ENCODE data around the gene MAD2L1BP. TPM values are rescaled to one million over a fixed set of nuclear protein-coding genes. Genes with fewer than 3 reads are reported as not detected.

MAD2L1BP gene
- total and polyA plus RNA-seq, 2 of the 13 experiments (the other 11 are each of a cell fraction or from before 2014, with no cell fraction given): 54.2 to 55.5 TPM

- TF ChIP-seq HNF4G (IDR thresholded peaks at IDR 0.05; ENCODE audit: borderline replicate concordance, low read depth, low read length) (peak; percentile 63; the same call in 1 of the 2 replicates), HNF4G (CRISPR knock-in tag; IDR thresholded peaks at IDR 0.05; ENCODE audit: borderline replicate concordance, low read depth) (peak; percentile 63; the same call in 1 of the 2 replicates), ZGPAT (CRISPR knock-in tag; IDR thresholded peaks at IDR 0.05) (peak; percentile 68), FOXA1 (IDR thresholded peaks at IDR 0.05) (no peak), FOXA1 (CRISPR knock-in tag; IDR thresholded peaks at IDR 0.05) (peak; percentile 26; the same call in 1 of the 2 replicates), ZNF709 (CRISPR knock-in tag; IDR thresholded peaks at IDR 0.05) (no peak), ZFYVE20 (CRISPR knock-in tag; IDR thresholded peaks at IDR 0.05; ENCODE audit: borderline replicate concordance, low read depth) (no peak), ZNF431 (CRISPR knock-in tag; IDR thresholded peaks at IDR 0.05; ENCODE audit: borderline replicate concordance, low read depth) (peak; percentile 15; the same call in 1 of the 2 replicates), RAD21 (CRISPR knock-in tag; IDR thresholded peaks at IDR 0.05) (peak; percentile 97), ELF4 (CRISPR knock-in tag; IDR thresholded peaks at IDR 0.05; ENCODE audit: borderline replicate concordance) (no peak), TGIF2 (CRISPR knock-in tag; IDR thresholded peaks at IDR 0.05) (0 out of 2 replicates have a peak, but pooled peaks have one; percentile 24), HIC2 (CRISPR knock-in tag; IDR thresholded peaks at IDR 0.05; ENCODE audit: low read depth) (peak; percentile 88; the same call in 1 of the 2 replicates), ZNF235 (CRISPR knock-in tag; IDR thresholded peaks at IDR 0.05; ENCODE audit: borderline replicate concordance) (no peak), ZNF441 (CRISPR knock-in tag; IDR thresholded peaks at IDR 0.05; ENCODE audit: borderline replicate concordance) (0 out of 2 replicates have a peak, but pooled peaks have one; percentile 33), ETV6 (CRISPR knock-in tag; conservative IDR thresholded peaks at IDR 0.05) (no peak), HOMEZ (CRISPR knock-in tag; IDR thresholded peaks at IDR 0.05; ENCODE audit: low read depth) (peak; percentile 66; the same call in 1 of the 2 replicates), CHCHD3 (CRISPR knock-in tag; IDR thresholded peaks at IDR 0.05) (no peak), CBX5 (CRISPR knock-in tag; IDR thresholded peaks at IDR 0.05; ENCODE audit: borderline replicate concordance) (peak; percentile 41; the same call in 1 of the 2 replicates), SOX5 (CRISPR knock-in tag; IDR thresholded peaks at IDR 0.05; ENCODE audit: borderline replicate concordance) (peak; percentile 64), SALL2 (CRISPR knock-in tag; IDR thresholded peaks at IDR 0.05) (peak; percentile 67; the same call in 1 of the 2 replicates), ZFP91 (CRISPR knock-in tag; IDR thresholded peaks at IDR 0.05; ENCODE audit: borderline replicate concordance) (peak; percentile 52; the same call in 1 of the 2 replicates), ZBTB42 (CRISPR knock-in tag; IDR thresholded peaks at IDR 0.05) (no peak)
Observed at GRCh38 chr6:43667245-43668150, 31.9 kb downstream of the MAD2L1BP start (continued).
